HG02981 (cell line): ENCODE measurements around the gene LIN28B.
A peak's percentile ranks its signal among the peaks of the same experiment; 100 is the strongest.
"Not testable (repeated sequence)": the region's sequence is repeated elsewhere in the genome, so short reads cannot be mapped to it uniquely, and the experiment has no call there.

Source experiments
- ATAC-seq: cut with Tn5 transposase; IDR thresholded peaks from one replicate; pipeline ENCODE4 v1.9.1; 2021; ENCODE audit warnings: mild to moderate bottlenecking, moderate library complexity; ENCODE audit not compliant: unreplicated experiment

The LIN28B gene

DNA sequence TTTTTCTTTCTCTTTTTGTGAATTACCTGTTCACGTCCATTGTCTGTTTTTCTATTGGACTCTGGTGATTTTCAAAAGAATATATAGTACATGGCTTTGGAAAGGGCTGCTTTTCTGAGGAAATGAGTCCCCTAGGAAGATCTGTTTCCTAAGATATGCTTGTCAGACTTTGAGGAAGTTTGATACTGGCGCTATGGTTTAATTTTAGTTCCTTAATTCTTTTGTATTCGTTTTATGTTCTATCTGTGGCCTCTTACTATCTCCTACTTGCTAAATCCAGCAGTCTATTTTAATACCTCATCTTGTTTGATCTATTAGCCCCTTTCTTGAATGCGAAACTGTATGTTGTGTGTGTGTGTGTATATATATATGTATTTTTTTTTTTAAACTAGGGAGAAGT, 101.9 kb downstream of the LIN28B start:
- ATAC-seq: no peak

DNA sequence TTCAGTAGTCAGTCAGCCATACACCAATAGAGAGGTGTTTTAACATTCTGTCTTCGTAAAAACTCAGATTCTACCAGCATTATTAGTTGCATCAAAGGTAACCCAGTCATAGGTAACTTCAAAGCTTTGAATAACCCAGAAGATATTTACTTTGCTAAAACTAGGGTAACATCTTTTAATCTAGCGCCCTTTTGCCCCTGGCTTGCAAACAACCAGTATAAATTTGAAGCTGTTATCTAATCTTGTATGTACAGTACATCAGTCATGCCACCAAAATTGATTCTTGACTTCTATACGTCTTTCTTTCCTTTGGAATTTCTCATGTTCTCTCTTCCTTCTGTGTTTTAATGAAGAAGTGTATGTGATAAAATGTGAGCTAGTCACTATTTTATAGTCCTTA, 109.3 kb downstream of the LIN28B start:
- ATAC-seq: no peak

DNA sequence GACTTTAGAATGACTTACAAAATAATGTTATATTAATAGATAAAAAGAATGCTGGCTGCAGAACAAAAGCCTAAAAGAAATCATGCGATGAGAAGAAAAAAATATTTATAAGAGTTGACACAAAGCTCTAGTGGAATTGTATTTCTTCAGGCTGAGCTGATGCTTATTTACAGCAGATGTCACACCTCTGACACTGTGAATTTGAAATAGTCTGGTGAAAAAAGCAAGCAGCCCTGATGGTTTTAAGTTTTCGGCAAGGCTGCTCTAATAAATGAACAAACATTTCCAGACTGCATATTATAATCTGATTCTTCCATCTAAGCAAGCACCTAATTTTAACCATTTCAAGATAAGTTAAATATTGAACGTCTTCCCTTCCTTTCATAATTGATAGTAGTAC, 109.9 kb downstream of the LIN28B start:
- no peak for ATAC-seq

DNA sequence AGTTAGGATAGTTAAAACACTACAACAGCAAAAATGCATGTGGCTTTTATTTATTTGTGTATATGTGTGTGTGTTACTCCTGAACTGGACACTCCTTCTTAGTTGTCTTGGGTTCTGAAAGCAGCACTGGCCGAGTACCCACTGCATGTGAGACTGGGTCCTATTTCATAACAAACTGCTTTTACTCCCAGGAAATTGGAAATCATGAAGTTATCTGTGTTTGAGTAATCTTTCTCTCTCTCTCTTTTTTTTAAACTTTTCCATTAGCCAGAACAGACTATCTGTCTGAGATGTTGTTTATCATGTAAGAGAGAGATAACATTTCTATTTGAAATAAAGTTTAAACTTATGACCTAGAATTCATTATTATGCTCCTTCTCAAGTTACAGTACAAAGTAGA, 110.4 kb downstream of the LIN28B start:
- no peak for ATAC-seq

DNA sequence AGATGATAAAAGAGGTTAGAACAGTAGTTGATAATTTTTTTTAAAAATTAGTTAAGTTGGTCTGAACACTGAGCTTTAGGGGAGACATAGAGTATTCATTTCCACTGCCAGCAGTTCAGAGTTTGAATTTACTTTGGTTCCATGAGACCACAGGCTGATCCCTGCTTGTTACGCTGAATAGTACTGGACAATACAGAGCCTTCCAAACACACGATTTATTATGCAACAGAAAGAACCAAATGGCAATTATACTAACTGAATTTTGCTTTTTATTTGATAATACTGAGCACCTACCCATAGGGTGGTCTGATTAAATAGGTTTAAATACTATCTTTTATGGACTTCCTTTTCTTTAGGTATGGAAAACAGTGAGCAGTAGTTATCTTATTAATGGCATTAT, 111.5 kb downstream of the LIN28B start:
- ATAC-seq: no peak

DNA sequence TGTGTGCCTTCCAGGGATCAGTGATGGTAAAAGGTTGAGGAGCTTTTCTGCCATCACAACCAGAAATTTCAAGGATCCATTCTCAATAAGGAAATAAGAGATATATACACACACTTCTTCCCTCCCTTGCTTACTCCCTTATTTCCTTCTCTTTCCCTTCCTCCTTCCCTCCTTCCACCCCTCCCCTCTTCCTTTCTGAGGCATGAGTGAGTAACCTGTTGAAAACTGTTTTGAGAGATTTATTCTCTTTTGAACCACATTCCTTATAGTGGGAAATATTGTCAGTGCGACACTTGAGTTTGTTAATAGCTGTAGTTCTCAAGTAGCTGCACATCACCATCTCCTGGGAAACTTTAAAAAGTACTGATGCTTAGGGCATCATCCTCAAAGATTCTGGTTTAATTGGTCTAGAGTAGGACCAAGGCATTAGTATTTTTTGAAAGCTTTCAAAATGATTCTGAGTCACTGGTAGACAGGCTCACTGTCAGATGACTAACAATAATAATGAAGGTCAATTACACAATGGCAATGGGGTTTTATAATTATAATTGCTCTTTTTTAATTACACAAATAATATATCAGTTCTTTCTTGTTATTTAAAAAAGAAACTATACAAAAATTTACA, 113.0 kb downstream of the LIN28B start:
- no peak for ATAC-seq

DNA sequence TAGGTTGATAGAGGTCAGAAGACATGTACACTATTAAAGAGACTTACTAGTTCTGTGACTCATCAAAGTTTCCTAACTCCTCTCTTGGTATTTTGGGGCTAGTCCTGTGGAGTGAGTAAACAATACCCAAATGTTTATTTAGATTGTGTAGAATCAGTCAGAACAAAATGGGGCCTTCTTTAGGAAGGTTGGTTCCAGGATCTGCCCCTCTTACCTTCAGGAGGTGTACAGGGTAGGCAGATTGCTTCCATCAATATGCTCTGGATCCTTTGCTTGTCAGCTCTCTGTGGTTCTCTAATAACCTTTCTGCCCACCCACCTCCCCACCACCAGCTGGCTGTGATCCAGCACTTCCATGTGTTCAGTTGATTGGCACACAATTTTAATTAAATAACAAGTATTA, 115.9 kb downstream of the LIN28B start:
- ATAC-seq: no peak

DNA sequence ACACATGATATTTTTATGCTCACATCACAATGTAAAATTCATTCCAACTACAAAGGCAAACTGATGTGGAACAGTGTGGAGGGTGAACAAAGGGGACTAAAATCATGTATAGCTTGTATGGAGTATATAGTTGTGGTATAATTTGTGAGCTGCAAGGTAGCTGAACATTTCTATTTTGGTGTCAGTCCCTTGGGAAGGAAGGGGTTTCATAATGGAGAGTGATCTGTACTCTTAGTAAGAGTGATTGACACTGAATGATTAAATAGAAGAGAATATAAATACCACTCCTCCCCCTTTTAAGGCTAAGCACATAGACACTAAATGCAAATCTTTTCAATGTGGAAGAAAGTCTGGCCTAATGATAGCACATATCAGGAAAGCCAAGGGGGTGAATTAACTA, 118.3 kb downstream of the LIN28B start:
- no peak for ATAC-seq

DNA sequence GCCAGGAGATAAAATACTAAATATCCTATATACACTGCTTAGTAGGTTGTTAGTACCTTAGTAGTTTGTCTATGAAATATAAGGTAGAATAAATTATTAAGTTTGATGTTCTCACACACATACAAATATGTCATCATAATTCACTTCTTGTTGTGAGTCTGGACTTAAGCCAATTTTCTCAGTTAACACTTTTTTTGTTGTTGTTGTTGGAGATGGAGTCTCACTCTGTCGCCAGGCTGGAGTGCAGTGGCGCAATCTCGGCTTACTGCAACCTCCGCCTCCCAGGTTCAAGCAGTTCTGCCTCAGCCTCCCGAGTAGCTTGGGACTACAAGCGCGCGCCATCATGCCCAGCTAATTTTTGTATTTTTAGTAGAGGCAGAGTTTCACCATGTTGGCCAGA, 119.5 kb downstream of the LIN28B start:
- ATAC-seq: not testable (repeated sequence)

DNA sequence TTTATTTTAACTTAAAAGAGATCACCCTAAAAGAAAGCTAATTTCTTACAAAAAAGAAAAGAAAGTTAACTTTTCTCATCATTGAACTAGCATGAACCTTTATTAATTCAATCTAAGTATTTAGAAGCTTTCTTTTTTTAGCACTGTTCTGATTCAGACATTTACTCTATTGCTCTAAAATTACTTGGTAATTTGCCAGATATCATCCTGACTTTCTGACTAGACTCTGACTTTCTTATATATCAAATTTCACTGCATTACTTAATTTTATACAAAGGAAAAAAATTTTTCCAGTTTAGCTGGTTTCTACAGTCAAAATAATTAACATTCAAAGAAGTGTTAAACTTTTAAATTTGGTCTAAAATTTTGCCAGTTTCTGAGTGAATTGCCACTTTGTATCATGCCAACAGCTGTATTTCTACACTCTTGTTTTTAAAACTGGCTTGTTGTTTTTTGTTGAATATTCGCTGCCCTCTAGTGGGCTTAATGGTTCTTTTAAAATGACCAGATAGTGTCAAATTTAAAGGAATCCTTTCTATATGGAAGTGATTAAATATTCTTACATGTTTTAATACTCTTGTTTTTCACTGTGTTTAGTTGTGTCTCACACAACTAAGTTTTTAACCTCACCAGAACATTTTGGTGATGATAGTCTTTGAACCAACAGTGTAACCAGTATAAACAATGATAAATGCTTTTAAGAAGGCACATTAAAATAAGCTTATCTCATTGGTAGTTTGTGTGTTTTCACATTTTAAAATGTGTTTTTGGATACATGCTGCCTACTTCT, 120.9 kb downstream of the LIN28B start:
- no peak for ATAC-seq

DNA sequence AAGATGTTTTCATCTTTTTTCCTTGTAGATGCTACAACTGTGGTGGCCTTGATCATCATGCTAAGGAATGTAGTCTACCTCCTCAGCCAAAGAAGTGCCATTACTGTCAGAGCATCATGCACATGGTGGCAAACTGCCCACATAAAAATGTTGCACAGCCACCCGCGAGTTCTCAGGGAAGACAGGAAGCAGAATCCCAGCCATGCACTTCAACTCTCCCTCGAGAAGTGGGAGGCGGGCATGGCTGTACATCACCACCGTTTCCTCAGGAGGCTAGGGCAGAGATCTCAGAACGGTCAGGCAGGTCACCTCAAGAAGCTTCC, 121.4 kb downstream of the LIN28B start:
- no peak for ATAC-seq

DNA sequence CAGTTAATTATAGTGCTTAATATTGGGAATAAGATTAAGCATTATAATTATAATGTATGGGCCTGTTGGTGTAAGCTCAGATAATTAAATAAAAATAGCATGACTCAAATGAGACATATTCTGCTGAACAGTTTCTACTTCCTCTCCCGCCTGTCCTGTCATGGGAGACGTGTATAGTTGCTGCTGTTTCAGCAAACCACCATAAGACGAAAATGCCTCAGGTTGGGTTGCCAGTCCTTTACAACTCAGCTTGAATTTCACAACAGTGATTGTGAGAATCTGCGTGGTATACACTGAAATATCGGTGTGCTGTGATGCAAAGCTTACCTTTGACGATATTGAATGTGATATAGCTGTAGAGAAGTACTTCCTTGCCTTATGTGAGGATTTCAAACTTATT, 123.4 kb downstream of the LIN28B start:
- ATAC-seq: no peak

DNA sequence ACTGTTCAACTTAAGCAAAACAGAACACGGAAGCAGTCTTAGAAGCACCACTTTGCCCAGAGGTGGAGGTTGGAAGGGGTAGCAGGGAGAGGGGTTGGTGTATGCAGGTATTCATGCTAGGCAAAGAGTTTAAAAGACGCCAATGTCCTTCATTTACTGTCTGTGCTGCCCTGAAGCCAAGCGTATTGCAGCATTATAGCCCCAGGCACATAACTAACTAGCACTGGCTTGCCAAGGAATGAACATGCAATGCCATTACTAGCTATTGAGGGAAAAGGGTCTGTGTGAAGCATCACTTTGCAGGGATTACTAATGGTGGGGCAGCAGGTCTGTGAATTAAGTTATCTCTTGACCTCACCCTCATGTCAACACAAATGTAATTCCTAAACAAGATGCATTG, 124.8 kb downstream of the LIN28B start:
- ATAC-seq: not testable (repeated sequence)

DNA sequence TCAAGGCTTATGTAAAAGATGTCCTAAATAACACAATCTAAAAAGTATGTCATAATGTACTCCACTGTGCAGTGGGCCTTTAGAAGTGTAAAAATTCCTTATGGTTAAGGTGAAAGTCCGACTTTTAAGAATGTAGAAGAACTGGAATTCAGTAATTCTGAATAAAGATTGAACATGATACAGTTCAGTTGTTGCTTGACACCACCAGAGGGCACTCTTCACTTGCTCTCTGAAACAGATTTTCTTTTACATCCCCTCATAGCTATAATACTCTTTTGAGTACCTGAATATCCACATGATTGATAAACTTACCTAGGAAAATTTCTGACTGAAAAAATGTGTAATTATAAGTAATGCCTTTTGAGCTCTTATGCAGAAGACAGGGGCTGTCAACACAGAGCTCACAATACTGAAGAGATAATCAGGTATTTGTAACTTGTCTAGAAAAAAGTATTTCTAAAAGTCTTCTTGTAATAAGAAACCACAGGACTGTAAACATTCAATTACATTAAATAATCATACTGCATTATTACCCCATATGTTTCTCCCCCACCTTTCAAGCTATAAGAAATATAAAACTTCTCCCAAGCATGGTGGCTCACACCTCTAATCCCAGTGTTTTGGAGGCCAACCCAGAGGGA, 130.8 kb downstream of the LIN28B start:
- peak; percentile 68 for ATAC-seq

DNA sequence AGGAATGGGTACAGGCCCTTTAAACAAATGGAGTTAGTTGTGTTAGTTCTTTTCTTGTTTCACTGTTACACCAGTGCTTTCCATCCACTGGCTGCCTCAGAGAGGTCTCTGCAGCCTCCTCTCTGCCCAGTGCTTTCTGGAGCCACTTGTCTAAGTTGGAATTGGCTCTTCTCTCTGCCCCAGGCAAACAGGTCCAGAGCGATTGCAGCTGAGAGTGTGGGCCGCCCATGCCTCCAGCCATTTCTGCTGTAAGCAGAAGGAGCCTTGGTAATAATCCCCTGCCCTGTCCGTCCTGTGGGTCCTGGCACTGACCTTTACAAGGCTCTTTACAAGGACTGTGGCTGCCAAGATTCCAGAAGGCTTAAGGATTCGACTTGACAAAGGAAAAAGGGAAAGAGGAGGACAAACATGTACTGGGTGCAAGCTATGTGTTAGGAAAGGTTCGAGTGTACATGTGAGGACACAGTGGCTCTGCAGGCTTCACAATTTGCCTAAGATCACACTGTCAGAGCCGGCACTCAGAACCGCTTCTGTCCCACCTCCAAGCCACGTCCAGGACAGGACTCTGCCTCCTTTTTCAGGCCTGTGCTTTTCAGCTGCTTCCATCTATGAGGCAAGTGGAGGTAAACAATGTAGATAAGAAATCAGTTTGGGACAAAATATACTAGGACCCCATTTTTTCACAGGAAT, 134.4 kb downstream of the LIN28B start:
- no peak for ATAC-seq

DNA sequence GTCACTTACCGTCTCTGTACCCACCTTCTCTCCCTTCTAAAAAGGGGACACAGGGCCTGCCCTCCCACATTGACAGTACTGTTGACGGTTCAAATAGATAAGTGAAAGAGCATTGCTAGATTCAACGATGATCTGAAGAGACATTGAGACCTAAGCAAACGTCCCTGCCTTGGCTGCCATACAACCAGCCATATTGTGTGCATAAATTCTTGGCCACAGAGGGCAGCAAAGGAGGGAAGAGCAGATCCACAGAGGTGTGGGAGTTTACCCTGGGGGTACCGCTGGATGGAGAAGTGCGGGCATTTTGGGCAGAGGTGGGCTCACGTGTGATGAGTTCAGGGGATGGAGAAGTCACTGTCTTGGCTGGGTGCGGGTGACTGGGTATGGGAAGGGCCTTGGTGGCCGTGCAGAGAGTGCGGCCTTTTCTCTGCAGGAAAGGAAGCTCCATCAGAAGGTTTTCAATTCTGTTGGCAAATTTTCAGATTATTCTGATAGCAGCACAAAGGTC, 137.3 kb downstream of the LIN28B start:
- no peak for ATAC-seq

DNA sequence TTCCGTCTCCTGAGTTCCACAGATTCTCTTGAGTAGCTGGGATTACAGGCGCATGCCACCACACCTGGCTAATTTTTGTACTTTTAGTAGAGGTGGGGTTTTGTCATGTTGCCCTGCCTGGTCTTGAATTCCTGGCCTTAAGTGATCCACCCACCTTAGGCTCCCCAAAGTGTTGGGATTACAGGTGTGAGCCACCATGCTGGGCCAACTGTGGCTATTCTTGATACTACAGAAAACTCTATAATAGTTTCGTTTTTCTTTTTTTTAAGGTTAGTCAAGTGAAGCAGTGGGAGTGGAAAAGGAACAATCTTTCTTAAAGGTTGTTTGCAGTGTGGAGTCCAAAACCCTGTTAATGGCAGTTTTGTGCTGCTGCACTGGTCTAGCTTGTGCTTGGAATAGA, 138.2 kb downstream of the LIN28B start:
- ATAC-seq: no peak

DNA sequence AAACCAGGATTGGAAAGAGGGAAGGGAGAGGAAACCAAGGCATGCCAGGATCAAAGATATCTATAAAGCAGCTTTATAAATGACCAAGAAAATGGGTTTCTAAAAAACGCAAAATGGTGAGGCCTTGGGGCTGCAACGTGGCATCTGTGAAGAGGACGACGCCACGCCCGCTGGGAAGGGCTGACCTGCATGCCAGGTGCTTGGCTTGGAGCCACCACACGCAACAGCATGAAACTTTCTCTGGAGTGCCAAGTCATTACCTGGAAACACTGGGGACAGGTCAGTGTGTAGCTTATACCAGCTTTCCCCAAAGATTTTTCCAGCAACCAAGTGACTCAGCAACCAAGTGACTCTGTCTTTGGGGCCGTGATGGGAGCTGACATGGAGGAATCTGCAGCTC, 140.4 kb downstream of the LIN28B start:
- ATAC-seq: no peak

DNA sequence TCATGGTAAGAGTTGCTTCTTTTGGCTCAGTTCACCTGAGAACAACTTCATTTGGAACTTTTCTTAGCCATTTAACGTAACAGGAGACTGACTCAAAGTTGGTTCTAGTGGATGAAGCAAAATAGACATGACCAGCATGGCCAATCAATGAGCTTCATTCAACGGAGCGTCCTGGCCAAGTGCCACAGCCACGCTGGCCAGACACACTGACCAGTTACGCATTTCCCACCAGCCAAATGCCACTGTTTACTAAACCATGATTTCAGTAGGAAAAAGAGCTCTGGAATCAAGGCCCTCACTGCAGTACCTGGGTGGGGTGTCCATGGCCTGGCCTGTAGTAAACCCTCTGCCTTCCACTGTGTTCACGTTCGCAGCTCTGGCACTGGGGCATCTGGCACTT, 142.5 kb downstream of the LIN28B start:
- no peak for ATAC-seq

DNA sequence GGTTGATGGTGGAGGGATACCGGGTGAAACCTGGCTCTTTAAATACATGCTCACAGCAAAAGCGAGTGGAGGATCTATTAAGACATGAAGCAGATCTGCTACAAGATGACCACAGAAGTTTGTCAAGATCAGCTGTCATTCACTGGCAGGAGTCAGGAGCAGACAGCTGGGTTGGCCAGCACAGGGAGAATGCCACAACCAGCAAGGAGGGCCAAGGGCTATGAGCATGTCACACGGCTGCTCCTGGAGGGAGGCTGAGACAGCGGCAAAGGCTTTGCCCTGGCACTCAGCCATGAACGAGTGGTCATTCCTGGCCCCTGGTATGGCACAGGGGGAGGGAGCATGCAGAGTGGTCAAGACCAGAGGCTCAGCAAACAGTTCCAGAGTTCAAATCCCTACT, 145.3 kb downstream of the LIN28B start:
- ATAC-seq: no peak

DNA sequence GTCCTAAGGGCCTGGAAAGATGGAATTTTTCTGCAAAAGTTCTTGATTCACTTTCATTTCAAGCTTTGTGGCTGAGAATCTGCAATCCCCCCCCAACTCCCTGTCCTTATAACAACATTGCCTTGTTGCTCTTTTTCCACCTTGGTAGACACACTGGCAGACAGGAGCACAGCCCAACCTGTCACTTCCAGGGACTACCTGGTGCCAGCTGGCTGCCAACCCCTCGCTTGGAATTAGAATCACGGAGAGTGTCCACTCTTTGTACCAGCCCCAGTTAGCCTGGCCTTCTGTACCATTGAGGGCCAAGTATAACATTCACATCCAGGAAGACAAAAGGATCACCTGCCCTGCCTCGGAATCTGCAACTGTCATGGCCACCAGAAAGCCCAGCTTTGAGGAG, 148.2 kb downstream of the LIN28B start:
- no peak for ATAC-seq

DNA sequence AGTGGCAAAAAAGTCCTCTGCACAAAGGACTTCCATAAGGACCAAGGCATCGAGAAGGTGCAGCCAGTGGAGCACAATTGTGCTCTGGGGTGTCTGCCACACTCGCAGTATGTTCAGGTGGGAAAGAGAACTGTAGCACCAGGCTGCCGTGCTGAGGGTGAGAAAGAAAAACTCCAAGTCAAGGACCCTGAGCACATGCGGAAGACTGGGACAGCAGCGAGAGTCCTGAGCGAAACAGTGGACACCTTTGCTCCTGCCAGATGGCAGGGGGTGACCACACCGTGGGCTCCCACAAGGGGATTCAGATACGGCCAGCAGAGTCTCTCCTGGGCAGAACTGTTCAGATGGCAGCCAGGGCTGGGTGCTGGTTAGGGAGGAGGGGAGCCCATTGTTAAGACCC, 149.4 kb downstream of the LIN28B start:
- ATAC-seq: no peak
